B cell (primary cell): Measurements from ENCODE around the gene SGCD. TPM values are rescaled to one million over a fixed set of nuclear protein-coding genes. Genes with fewer than 3 reads are reported as not detected.

ENCODE experiments used
- ATAC-seq: fragments of 200-7000 bp; cut with Tn5 transposase; one replicate; pipeline ENCODE4 v1.10.0; 2021; ENCODE audit warnings: low read depth, mild to moderate bottlenecking, moderate number of reproducible peaks, moderate library complexity
- CTCF ChIA-PET: fragments of 350-600 bp; sonication (Branson Sonifier 250); formaldehyde crosslinking; loops from one replicate; lab custom pipeline; 2021; ENCODE audit warnings: antibody characterized with exemption, inconsistent platforms; lab: Charles Lee
- POLR2A ChIA-PET: fragments of 350-600 bp; sonication (Branson Sonifier 250); formaldehyde crosslinking; loops from one replicate; lab custom pipeline; 2021; ENCODE audit warnings: antibody characterized with exemption; lab: Charles Lee
- DNase-seq: peaks from one replicate; pipeline ENCODE4 v3.0.0; 2013
- H2AFZ ChIP-seq: 2 replicates; pipeline ENCODE4 v1.6.1; 2012; ENCODE audit warnings: mild to moderate bottlenecking, low read depth, low read length; ENCODE audit not compliant: insufficient read depth, poor library complexity, severe bottlenecking
- H3K27ac ChIP-seq, 2 donors: 1 replicate in 1 of 2; 2 replicates in 1 of 2; pipeline ENCODE4 v1.5.1; 2012 to 2013; ENCODE audit warnings: low read length in 2 of 2, mild to moderate bottlenecking in 2 of 2, moderate library complexity in 1 of 2
- H3K27me3 ChIP-seq, 4 experiments: fragments of 200-600 bp in 1 of 4; sonication (generic) in 1 of 4; replicated peaks in 1 of 4; 1 replicate in 2 of 4; 2 replicates in 2 of 4; pipeline versions ENCODE4 v1.6.1 to v1.7.0; 2013 to 2016; ENCODE audit warnings: low read length in 3 of 4, mild to moderate bottlenecking in 2 of 4, mixed read lengths in 1 of 4, moderate library complexity in 1 of 4; ENCODE audit not compliant: insufficient read depth in 4 of 4, control insufficient read depth in 3 of 4; ENCODE audit errors: control extremely low read depth in 1 of 4
- H3K36me3 ChIP-seq, 2 experiments: replicated peaks in 1 of 2; 1 replicate in 1 of 2; 2 replicates in 1 of 2; pipeline versions ENCODE4 v1.6.1 to v1.7.1; 2013; ENCODE audit warnings: low read length in 1 of 2; ENCODE audit not compliant: insufficient read depth in 2 of 2, control insufficient read depth in 1 of 2; ENCODE audit errors: control extremely low read depth in 1 of 2, extremely low read depth in 1 of 2
- H3K4me1 ChIP-seq, 2 donors: fragments of 200-600 bp in 1 of 2; sonication (generic) in 1 of 2; 1 replicate in 1 of 2; 2 replicates in 1 of 2; pipeline versions ENCODE4 v1.5.1 to v1.6.1; 2013 to 2017; ENCODE audit warnings: low read length in 2 of 2; ENCODE audit not compliant: control insufficient read depth in 2 of 2, insufficient read depth in 2 of 2
- H3K4me2 ChIP-seq: replicated peaks from 2 replicates; pipeline ENCODE3; 2012; ENCODE audit warnings: mild to moderate bottlenecking, low read depth, low read length; ENCODE audit not compliant: poor library complexity, severe bottlenecking
- H3K4me3 ChIP-seq, 5 experiments: fragments of 200-600 bp in 1 of 5; sonication (generic) in 1 of 5; 1 replicate in 3 of 5; 2 replicates in 2 of 5; pipeline versions ENCODE4 v1.5.1 to v1.7.0; 2011 to 2016; ENCODE audit warnings: low read length in 4 of 5, mild to moderate bottlenecking in 4 of 5, low read depth in 2 of 5, control low read depth in 1 of 5, moderate library complexity in 1 of 5; ENCODE audit not compliant: insufficient read depth in 1 of 5; ENCODE audit errors: control extremely low read depth in 1 of 5, extremely low read depth in 1 of 5
- H3K79me2 ChIP-seq: fragments of 200-600 bp; sonication (generic); one replicate; pipeline ENCODE4 v1.6.0; 2016; ENCODE audit warnings: low read length; ENCODE audit not compliant: control insufficient read depth, insufficient read depth
- H3K9ac ChIP-seq: fragments of 200-600 bp; sonication (generic); 2 replicates; pipeline ENCODE4 v1.6.1; 2017; ENCODE audit warnings: mild to moderate bottlenecking, low read length, moderate library complexity
- H3K9me3 ChIP-seq, 3 donors: one replicate each; pipeline versions ENCODE4 v1.6.1 to v1.7.1; 2013; ENCODE audit warnings: low read length in 2 of 3; ENCODE audit not compliant: control insufficient read depth in 2 of 3, insufficient read depth in 1 of 3; ENCODE audit errors: control extremely low read depth in 1 of 3
- H4K20me1 ChIP-seq: 2 replicates; pipeline ENCODE4 v1.6.0; 2012; ENCODE audit warnings: mild to moderate bottlenecking, low read length; ENCODE audit not compliant: insufficient read depth, control insufficient read depth, poor library complexity, severe bottlenecking
- H3K27ac Mint-ChIP-seq: one replicate; pipeline ENCODE4 v1.8.0; 2021; ENCODE audit warnings: mixed read lengths
- H3K27me3 Mint-ChIP-seq: one replicate; pipeline ENCODE4 v1.8.0; 2021; ENCODE audit warnings: mixed read lengths
- H3K4me1 Mint-ChIP-seq: one replicate; pipeline ENCODE4 v1.8.0; 2021; ENCODE audit warnings: mixed read lengths
- H3K4me3 Mint-ChIP-seq: one replicate; pipeline ENCODE4 v1.8.0; 2021; ENCODE audit warnings: mixed read lengths
- H3K9me3 Mint-ChIP-seq: one replicate; pipeline ENCODE4 v1.8.0; 2022; ENCODE audit warnings: mixed read lengths; ENCODE audit not compliant: insufficient read depth
- EZH2 ChIP-seq: IDR thresholded peaks from 2 replicates; pipeline ENCODE4 v1.6.1; 2012; ENCODE audit warnings: borderline replicate concordance, low read depth, mild to moderate bottlenecking, moderate library complexity, low read length; ENCODE audit not compliant: insufficient read depth, poor library complexity, severe bottlenecking
- WGBS: methylation state at CpG from one replicate; pipeline ENCODE4 v1.1.5; 2013; ENCODE audit warnings: missing lambda C conversion rate; ENCODE audit not compliant: insufficient coverage; 5-methylcytosine and 5-hydroxymethylcytosine counted together
- intact Hi-C: fragments of 100-400 bp; cut with micrococcal nuclease; formaldehyde crosslinking; loops from one replicate; pipeline ENCODE4 v1.10.0; 2022
- polyA plus RNA-seq: library from polyadenylated mRNA; depleted of rRNA; stranded (reverse); fragments of >200 nt; gene quantifications from 2 replicates; pipeline ENCODE4 v1.2.3, GENCODE V29; 2012
- total RNA-seq, 2 donors: library from RNA; stranded (reverse); fragments of 120-200 nt in 1 of 2; gene quantifications; 1 replicate in 1 of 2; 2 replicates in 1 of 2; pipeline versions ENCODE4 v1.2.3 to v1.2.4, GENCODE V29; 2013 to 2022
- TF ChIP-seq, protein P1 (sequence below): fragments of 200-600 bp; IDR thresholded peaks from one replicate; pipeline ENCODE4 v1.8.0; 2022; ENCODE audit warnings: antibody characterized with exemption, mild to moderate bottlenecking

Gene SGCD
- total and polyA plus RNA-seq, 2 donors (not counting 1 experiment from before 2014, with no cell fraction given): not detected

- no peaks in the 10 kb centered on the region for H3K4me1 Mint-ChIP-seq
- H3K27me3 Mint-ChIP-seq: peaks cover 40% of the 10 kb centered on the region
- intact Hi-C loops: no loop called here
- no CpG with 5 or more reads among the region's 5 CpGs for WGBS
- TF ChIP-seq, protein P1, sequence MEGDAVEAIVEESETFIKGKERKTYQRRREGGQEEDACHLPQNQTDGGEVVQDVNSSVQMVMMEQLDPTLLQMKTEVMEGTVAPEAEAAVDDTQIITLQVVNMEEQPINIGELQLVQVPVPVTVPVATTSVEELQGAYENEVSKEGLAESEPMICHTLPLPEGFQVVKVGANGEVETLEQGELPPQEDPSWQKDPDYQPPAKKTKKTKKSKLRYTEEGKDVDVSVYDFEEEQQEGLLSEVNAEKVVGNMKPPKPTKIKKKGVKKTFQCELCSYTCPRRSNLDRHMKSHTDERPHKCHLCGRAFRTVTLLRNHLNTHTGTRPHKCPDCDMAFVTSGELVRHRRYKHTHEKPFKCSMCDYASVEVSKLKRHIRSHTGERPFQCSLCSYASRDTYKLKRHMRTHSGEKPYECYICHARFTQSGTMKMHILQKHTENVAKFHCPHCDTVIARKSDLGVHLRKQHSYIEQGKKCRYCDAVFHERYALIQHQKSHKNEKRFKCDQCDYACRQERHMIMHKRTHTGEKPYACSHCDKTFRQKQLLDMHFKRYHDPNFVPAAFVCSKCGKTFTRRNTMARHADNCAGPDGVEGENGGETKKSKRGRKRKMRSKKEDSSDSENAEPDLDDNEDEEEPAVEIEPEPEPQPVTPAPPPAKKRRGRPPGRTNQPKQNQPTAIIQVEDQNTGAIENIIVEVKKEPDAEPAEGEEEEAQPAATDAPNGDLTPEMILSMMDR: no peak
- TF ChIP-seq EZH2: no peak
- H3K4me2 ChIP-seq: no peak overlapping the region
- no peaks in the 10 kb centered on the region for H4K20me1 ChIP-seq
- H3K27ac Mint-ChIP-seq: no peak overlapping the region
- no peak for DNase-seq
- H3K9me3 ChIP-seq: no peaks in the 10 kb centered on the region
- H3K27me3 ChIP-seq: peaks cover 0 to 3% (median 1%) of the 10 kb centered on the region in 4 experiments
- no peaks in the 10 kb centered on the region for H3K36me3 ChIP-seq
- ATAC-seq: no peak
- H2AFZ ChIP-seq: no peak overlapping the region
- H3K9me3 Mint-ChIP-seq: no peaks in the 10 kb centered on the region
- H3K9ac ChIP-seq: no peak overlapping the region
- H3K27ac ChIP-seq: no peak overlapping the region
- no peak overlapping the region for H3K4me3 ChIP-seq
- ChIA-PET POLR2A (no interaction called here), CTCF (no interaction called here)
- H3K79me2 ChIP-seq: no peaks in the 10 kb centered on the region
- H3K4me3 Mint-ChIP-seq: no peak overlapping the region
- H3K4me1 ChIP-seq: no peaks in the 10 kb centered on the region
These were observed 414.6 kb downstream of the SGCD start for GRCh38 chr5:156741516-156741915.

DNA sequence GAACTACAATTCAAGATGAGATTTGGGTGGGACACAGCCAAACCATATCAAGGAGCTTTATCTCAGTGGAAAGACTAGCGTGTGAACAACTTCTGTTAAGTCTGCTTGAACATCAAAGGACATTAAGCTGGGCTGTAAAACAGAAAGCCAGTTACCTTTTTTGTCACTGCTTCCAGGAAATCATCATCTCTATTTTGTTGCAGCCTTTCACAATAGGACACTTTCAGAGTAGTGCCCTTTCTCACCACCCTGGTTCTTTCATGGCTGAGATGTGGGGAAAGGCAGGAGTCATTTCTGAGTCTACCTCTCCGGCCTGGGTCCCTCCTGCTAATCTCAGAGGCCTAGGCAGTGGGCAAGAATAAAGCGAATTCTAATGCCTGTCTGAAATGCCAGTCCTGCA, 426.9 kb downstream of the SGCD start:
- no peak overlapping the region for H3K4me3 ChIP-seq
- Mint-ChIP-seq H3K27me3 (no peaks in the 10 kb centered on the region), H3K4me1 (peaks cover 3% of the 10 kb centered on the region), H3K27ac (no peak overlapping the region), H3K9me3 (no peaks in the 10 kb centered on the region), H3K4me3 (no peak overlapping the region)
- no peak overlapping the region for H2AFZ ChIP-seq
- POLR2A ChIA-PET: no interaction called here
- H3K27ac ChIP-seq: no peak overlapping the region
- CTCF ChIA-PET: no interaction called here
- ATAC-seq (no peak), DNase-seq (no peak)
- H3K9me3 ChIP-seq: no peaks in the 10 kb centered on the region
- WGBS: 86% methylated on average over 1 of the region's 3 CpGs
- TF ChIP-seq, protein P1: no peak
- TF ChIP-seq EZH2: no peak
- intact Hi-C loops: no loop called here
- no peaks in the 10 kb centered on the region for H3K27me3 ChIP-seq
- H3K36me3 ChIP-seq: no peaks in the 10 kb centered on the region
- no peak overlapping the region for H3K9ac ChIP-seq
- H3K4me2 ChIP-seq: no peak overlapping the region
- no peaks in the 10 kb centered on the region for H4K20me1 ChIP-seq
- no peaks in the 10 kb centered on the region for H3K4me1 ChIP-seq
- H3K79me2 ChIP-seq: no peaks in the 10 kb centered on the region
